NCI-H748 treated with DMSO at 0.1 percent for 48 hours (cell line): ENCODE results near the gene KLK3.
A peak's percentile ranks its signal among the peaks of the same experiment; 100 is the strongest.

ENCODE experiments used
- DNase-seq: peaks from one replicate; lab custom pipeline; 2025; lab: John Stamatoyannopoulos, UW

The KLK3 gene

GRCh38 chr19:50831026-50831396 lies 23.7 kb upstream of the KLK3 start:
- no peak for DNase-seq

GRCh38 chr19:50832666-50833065 lies 22.0 kb upstream of the KLK3 start:
- no peak for DNase-seq

DNA sequence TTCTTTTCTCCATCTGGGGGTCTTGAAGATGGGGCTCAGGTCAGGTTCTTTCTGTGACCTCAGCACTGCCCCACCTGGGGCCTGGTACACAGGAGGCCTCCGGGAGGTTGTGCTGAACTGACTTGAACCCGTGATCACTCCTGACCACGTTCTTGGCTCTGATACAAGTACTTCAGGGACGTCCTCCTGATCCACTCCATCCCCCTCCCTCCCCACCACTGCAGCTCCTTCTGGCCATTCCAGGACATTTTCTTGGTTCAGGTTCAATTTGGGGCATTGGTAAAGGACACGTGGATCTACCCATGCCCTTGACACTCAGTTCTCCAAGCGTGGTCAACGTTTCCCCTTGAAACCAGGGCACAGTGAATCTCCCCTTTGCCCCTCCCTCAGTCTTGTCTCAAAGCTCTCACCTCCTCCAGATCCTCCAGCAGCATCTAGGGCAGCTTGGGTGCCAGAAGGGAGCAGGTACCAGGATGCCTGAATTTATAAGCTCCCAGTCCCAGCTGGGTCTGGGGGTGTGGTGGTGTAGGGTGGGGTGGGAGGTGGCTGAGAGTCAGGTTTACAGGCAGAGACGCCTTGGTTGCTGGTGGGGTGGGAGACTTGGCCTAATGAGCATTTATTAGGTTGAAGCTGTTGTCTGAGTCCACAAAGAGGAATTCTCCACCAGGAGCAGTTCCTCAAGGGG lies 21.5 kb upstream of the KLK3 start, which contains the start of gene KLK15:
Gene KLK15, minus strand, starts transcription at position 458 of the 685 bp plus-strand sequence. CDS start 2,082 bp downstream, outside the sequence.
- no peak for DNase-seq

DNA sequence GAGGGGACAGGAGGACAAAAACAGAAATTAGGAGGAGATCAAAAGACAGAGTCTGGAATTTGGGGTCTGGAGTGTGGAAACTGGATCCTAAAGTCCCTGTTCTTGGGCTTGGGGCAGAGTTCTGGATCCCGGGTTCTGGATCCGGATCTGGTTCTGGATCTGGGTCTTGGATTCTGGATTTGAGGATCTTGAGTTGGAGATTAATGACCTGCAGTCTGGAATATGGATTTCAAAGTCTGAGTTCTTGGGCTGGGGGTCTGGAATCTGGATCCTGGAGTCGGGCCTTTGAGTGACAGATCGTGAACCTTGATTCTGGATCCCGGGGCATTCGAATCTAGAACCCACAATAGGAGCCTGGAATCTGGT lies 20.9 kb upstream of the KLK3 start:
- no peak for DNase-seq

DNA sequence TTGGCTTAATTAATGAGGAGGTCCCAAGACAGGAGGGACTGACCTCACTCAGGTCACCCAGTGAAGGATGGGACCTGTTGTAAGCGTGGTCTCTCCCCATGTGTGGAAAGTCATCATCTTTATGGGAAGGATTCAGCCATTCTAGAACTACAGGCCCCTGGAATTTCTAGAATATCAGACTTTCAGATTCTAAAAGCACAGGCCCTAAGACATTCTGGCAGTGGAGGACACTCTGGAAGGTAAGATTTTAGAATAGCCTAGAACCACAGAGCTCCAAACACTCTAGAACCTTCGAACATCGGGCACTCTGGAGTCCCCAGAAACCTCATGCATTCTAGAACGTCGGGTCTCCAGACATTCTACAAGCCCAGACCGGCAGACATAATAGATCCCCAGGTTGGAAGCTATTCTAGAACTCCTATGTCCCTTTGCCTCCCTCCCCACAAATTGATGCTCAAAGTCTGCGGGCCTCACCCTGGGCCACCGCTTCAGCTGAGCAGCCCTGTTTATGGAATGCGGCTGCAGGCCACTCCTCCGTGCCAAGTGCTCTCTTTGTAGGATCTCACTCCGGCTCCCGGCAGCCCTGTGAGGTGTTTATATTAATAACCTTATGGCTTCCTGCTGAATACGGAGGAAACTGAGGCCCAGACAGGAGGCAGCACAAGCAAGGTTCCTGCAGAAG lies 19.5 kb upstream of the KLK3 start:
- no peak for DNase-seq

DNA sequence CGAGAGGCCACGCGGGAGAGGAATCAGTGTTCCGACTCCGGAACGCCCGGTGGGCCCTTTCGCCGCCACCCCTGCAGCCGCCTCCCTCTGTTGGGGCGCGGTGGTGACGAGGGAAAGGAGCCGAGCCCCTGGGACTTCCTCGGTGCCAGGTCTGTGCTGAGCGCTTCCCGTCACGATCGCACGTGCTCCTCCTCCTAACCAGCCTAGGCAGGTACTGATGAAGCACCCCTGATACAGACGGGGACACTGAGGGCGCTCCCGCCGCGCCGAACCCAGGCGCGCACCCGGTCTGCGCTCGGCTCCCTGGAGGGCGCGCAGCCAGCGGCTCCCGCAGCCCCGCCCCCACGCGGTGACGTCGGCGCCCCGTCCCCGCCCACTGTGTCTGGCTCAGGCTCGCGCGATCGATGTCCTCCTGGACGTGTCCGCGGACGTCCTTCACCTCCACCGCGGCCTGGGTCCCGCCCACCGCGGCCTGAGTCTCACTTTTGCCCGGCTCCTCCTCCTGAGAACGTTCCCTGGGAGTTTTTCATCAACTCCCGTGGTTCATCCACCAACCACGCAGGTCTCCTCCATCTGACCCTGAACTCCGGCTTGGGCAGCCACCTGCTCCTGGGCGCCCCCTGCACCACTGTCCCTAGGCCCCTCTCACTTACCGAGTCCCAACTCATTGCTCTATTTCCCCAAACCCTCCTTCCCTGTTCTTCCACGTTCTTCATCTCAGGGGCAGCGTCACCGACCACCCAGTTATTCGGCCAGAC lies 18.8 kb upstream of the KLK3 start:
- DNase-seq: peak; percentile 72

DNA sequence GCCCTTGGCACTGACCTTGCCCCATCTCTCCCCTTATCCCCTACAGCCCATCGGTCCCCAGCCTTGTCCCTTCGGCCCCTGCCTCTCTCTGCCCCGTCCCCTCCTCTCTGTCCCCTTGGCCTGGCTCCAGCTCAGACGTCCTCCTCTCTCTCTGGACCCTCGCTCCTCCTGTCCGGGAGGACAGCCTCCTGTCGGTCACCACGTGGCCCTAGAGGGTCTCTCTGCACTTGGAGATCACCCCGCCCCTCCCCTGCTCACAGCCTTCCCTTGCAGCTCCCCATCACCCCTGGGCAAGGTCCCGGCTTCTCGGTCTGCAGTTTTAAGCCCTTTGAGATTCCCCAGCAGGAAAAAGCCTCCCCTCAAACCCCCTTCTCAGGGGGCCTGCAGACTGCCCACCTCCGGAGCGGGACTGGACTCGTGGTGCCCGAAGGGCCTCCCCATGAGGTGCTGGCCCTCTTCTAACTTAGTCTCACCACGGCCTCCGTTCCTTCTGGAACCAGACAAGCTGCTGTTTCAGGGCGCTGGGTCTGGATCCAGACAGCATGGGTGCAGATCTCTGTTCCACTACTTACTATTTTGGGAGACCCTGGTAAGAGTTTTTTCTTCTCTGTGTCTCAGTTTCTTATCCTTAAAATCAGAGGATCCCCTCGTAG lies 18.0 kb upstream of the KLK3 start:
- DNase-seq: no peak

DNA sequence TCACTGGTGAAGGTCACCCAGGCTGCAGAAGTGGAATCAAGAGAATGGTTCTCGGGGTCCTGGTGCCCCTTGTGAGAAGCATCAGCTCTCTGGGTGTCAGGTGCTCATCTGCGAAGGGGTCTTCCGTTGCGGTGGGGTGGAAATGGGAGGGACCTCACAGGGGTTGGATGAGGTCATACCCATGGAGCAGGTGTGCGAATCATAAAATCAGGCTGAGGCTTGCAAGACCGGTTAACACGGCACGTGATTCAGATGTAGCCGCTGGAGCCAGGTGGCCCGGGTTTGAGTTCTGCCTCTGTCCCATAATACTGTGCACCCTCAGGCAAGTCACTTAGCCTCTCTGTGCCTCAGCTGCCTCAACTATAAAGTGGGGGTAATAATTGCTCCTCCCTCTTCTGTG lies 17.4 kb upstream of the KLK3 start:
- DNase-seq: no peak

GRCh38 chr19:50838239-50838638 lies 16.5 kb upstream of the KLK3 start:
- no peak for DNase-seq

GRCh38 chr19:50839712-50840655 lies 14.7 kb upstream of the KLK3 start:
- no peak for DNase-seq

DNA sequence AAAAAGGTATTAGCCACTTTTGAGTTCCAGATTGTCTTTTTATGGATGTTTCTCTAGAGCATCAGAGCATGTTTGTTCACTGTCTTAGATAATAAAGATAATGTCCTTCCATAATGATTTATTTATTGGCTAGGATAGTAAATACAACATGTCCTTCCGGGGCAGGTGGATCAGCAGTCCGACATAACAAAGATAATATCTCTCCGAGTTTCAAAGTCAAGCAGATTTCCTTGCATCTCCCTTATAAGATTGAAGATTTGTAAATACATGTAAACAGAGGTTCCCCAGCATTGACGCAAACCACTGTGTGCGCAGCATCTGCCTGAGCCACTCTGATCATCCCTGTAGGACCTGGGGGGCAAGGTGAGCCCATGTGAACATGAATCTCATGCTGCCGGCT lies 12.6 kb upstream of the KLK3 start:
- DNase-seq: no peak

- no peak for DNase-seq
Observed at GRCh38 chr19:50843205-50843604, 11.5 kb upstream of the KLK3 start.

DNA sequence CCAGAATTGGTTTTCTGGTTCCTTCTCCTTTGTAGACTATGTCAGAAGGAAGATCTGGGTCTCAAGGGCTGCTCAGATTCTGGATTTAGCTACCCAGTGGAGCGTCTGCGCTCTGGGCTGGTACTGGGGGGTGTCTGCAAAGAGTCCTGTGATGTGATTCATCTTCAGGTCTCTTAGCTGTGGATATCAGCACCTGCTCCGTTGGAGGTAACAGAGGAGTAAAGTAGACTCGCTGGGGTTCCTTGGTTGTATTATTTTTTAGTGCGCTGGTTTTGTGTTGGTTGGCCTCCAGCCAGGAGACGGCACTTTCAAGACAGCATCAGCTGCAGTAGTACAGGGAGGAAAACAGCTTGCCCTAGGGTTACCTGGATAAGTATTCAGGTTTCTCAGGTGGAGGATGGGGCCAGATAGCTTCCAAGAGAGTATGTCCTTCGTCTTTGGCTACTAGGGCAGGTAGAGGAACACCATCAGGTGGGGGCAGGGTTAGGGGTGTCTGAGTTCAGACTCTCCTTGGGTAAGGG lies 11.0 kb upstream of the KLK3 start:
- DNase-seq: peak; percentile 56

- DNase-seq: peak; percentile 58
Observed at GRCh38 chr19:50844296-50844935, 10.3 kb upstream of the KLK3 start.

- no peak for DNase-seq
Observed at GRCh38 chr19:50850738-50851137, 4.0 kb upstream of the KLK3 start.

GRCh38 chr19:50851620-50852019 lies 3.1 kb upstream of the KLK3 start:
- no peak for DNase-seq

DNA sequence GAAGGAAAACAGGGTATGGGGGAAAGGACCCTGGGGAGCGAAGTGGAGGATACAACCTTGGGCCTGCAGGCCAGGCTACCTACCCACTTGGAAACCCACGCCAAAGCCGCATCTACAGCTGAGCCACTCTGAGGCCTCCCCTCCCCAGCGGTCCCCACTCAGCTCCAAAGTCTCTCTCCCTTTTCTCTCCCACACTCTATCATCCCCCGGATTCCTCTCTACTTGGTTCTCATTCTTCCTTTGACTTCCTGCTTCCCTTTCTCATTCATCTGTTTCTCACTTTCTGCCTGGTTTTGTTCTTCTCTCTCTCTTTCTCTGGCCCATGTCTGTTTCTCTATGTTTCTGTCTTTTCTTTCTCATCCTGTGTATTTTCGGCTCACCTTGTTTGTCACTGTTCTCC lies 2.7 kb downstream of the KLK3 start:
- no peak for DNase-seq

GRCh38 chr19:50858886-50859285 lies 4.2 kb downstream of the KLK3 start:
- DNase-seq: peak; percentile 78

DNA sequence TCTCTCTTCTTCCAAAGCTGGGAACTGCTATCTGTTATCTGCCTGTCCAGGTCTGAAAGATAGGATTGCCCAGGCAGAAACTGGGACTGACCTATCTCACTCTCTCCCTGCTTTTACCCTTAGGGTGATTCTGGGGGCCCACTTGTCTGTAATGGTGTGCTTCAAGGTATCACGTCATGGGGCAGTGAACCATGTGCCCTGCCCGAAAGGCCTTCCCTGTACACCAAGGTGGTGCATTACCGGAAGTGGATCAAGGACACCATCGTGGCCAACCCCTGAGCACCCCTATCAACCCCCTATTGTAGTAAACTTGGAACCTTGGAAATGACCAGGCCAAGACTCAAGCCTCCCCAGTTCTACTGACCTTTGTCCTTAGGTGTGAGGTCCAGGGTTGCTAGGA lies 5.1 kb downstream of the KLK3 start:
- DNase-seq: no peak

DNA sequence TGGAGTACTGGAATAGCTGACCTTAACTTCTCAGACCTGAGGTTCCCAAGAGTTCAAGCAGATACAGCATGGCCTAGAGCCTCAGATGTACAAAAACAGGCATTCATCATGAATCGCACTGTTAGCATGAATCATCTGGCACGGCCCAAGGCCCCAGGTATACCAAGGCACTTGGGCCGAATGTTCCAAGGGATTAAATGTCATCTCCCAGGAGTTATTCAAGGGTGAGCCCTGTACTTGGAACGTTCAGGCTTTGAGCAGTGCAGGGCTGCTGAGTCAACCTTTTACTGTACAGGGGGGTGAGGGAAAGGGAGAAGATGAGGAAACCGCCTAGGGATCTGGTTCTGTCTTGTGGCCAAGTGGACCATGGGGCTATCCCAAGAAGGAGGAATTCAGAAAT lies 6.3 kb downstream of the KLK3 start:
- no peak for DNase-seq
